H1 (cell line): ENCODE data around the gene GLTPD2. TPM values are rescaled to one million over a fixed set of nuclear protein-coding genes. Genes with fewer than 3 reads are reported as not detected.

Source experiments
- EP300 ChIP-seq, 2 experiments: IDR thresholded peaks; 1 replicate in 1 of 2; 2 replicates in 1 of 2; pipeline ENCODE4 v1.6.1; 2011 to 2012; ENCODE audit warnings: low read depth in 2 of 2, low read length in 2 of 2, mild to moderate bottlenecking in 2 of 2, borderline replicate concordance in 1 of 2, inconsistent platforms in 1 of 2, moderate library complexity in 1 of 2
- polyA plus RNA-seq, 7 experiments: library from polyadenylated mRNA; depleted of rRNA in 3 of 7; stranded (reverse) in 5 of 7; unstranded in 2 of 7; fragments of >200 nt in 5 of 7; fragments of 200-250 nt in 2 of 7; gene quantifications; 1 replicate in 5 of 7; 2 replicates in 1 of 7; 4 replicates in 1 of 7; pipeline versions ENCODE4 v1.2.1 to v1.2.3, GENCODE V29; 2011 to 2013; ENCODE audit warnings: missing spikeins in 2 of 7, mixed read lengths in 2 of 7
- total RNA-seq: library from RNA; stranded (reverse); fragmentation: NEBNext Ultra II Directional; extraction: Animal tissue kit (Norgen Biotek cat#: 25700); gene quantifications from 2 replicates; pipeline ENCODE4 v1.2.1, GENCODE V29; 2021

Gene GLTPD2
- total and polyA plus RNA-seq, 2 of the 8 experiments (the other 6 are each of a cell fraction or from before 2014, with no cell fraction given): not detected

DNA sequence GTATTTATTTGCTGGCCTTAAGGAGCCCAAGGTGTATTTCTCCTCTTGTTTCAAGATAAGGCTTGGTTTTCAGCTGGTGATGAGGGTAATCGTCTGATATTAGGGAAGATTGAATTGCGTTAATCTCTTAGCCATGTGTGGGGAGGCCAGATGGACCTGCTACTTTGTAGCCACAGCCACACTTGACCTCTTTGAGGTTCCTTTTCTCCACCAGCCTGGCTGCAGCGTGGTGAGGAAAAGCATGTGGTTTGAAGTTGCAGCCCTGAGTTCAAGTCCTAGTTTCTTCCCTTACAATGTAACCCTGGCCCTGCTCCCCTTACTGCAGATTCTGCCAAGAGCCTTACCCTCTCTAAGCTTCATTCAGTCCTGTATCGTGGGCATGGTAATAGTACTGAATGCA is 47.5 kb downstream of the GLTPD2 start (continued):
- no peak for TF ChIP-seq EP300 (IDR thresholded peaks at IDR 0.05; ENCODE audit: borderline replicate concordance in 1 of 2, low read depth in 2 of 2, low read length in 2 of 2)
